K562 (cell line): ENCODE data around the gene PLA2G2E. TPM values are rescaled to one million over a fixed set of nuclear protein-coding genes. Genes with fewer than 3 reads are reported as not detected.

Source experiments
- ATAC-seq: fragments of 200-7000 bp; cut with Tn5 transposase; 3 replicates; pipeline ENCODE4 v1.9.1; 2020; ENCODE audit warnings: moderate library complexity
- BruUV-seq: library from RNA; stranded (reverse); fragments of 400-500 nt; replicated peaks from 2 replicates; lab custom pipeline; 2021; lab: Mats Ljungman, UMichigan
- CTCF ChIA-PET: fragments of 300-600 bp; formaldehyde crosslinking; extraction: SDS; loops from one replicate; lab custom pipeline; 2021; ENCODE audit warnings: low intra/inter-chr PET ratio; lab: Yijun Ruan, JAX
- POLR2A ChIA-PET: fragments of 300-600, 350-650 bp; sonication (Branson Sonifier 250); formaldehyde crosslinking; extraction: SDS; loops from one replicate; lab custom pipeline; 2021; ENCODE audit warnings: antibody characterized with exemption, inconsistent platforms; lab: Yijun Ruan, JAX
- DNase-seq, 4 experiments: peaks; one replicate each; pipeline versions ENCODE4 v3.0.0 to v3.0.0-alpha.2; 2011 to 2018; ENCODE audit warnings: low spot score in 3 of 4, mixed read lengths in 3 of 4; ENCODE audit errors: extremely low read depth in 1 of 4
- FAIRE-seq: peaks from 2 replicates; lab custom pipeline; 2011; peaks lifted over from hg19 to GRCh38; lab: Jason Lieb, UNC
- H2AFZ ChIP-seq: 2 replicates; pipeline ENCODE4 v1.6.0; 2011; ENCODE audit warnings: low read depth, low read length, control low read depth, inconsistent platforms
- H3K27ac ChIP-seq: fragments of 200-600 bp; 3 replicates; pipeline ENCODE4 v1.8.0; 2011; ENCODE audit warnings: low read depth, mild to moderate bottlenecking, control low read depth, inconsistent platforms, low read length, moderate library complexity, mixed read lengths; ENCODE audit errors: extremely low read depth
- H3K27me3 ChIP-seq, 2 experiments: fragments of 300-600 bp in 1 of 2; 2 replicates in 1 of 2; 3 replicates in 1 of 2; pipeline versions ENCODE4 v1.6.0 to v1.8.0; 2011; ENCODE audit warnings: inconsistent platforms in 2 of 2, low read length in 2 of 2, mild to moderate bottlenecking in 1 of 2, mixed read lengths in 1 of 2, moderate library complexity in 1 of 2; ENCODE audit not compliant: control insufficient read depth in 2 of 2, insufficient read depth in 2 of 2
- H3K36me3 ChIP-seq: fragments of 300-600 bp; 3 replicates; pipeline ENCODE4 v1.8.0; 2011; ENCODE audit warnings: mild to moderate bottlenecking, low read length, inconsistent platforms; ENCODE audit not compliant: control insufficient read depth, insufficient read depth
- H3K4me1 ChIP-seq, 2 experiments: fragments of 200-600 bp in 1 of 2; replicated peaks in 1 of 2; 2 replicates in 1 of 2; 3 replicates in 1 of 2; pipeline versions ENCODE4 v1.5.1 to v1.8.0; 2011; ENCODE audit warnings: inconsistent platforms in 2 of 2, low read length in 2 of 2, mild to moderate bottlenecking in 1 of 2, mixed read lengths in 1 of 2, moderate library complexity in 1 of 2; ENCODE audit not compliant: control insufficient read depth in 2 of 2, insufficient read depth in 2 of 2
- H3K4me2 ChIP-seq: 2 replicates; pipeline ENCODE4 v1.6.1; 2011; ENCODE audit warnings: low read length, control low read depth, inconsistent platforms, mixed read lengths; ENCODE audit not compliant: insufficient read depth
- H3K4me3 ChIP-seq: fragments of 200-600 bp; sonication (generic), shearing (Covaris generic); 2 replicates; pipeline ENCODE4 v1.5.1; 2016; ENCODE audit warnings: control low read depth, inconsistent platforms
- H3K79me2 ChIP-seq: fragments of 200-600 bp; 3 replicates; pipeline ENCODE4 v1.8.0; 2011; ENCODE audit warnings: low read length, inconsistent platforms; ENCODE audit not compliant: control insufficient read depth, insufficient read depth
- H3K9ac ChIP-seq, 2 experiments: 2 replicates each; pipeline versions ENCODE4 v1.6.0 to v1.6.1; 2011; ENCODE audit warnings: low read depth in 2 of 2, low read length in 2 of 2, control low read depth in 1 of 2, inconsistent platforms in 1 of 2, mild to moderate bottlenecking in 1 of 2, mixed read lengths in 1 of 2; ENCODE audit not compliant: insufficient read depth in 1 of 2
- H3K9me1 ChIP-seq: one replicate; pipeline ENCODE4 v1.6.0; 2011; ENCODE audit warnings: inconsistent platforms, mild to moderate bottlenecking, low read length, moderate library complexity; ENCODE audit not compliant: control insufficient read depth, insufficient read depth
- H3K9me3 ChIP-seq: replicated peaks from 2 replicates; pipeline ENCODE4 v1.5.1; 2011; ENCODE audit warnings: low read depth, low read length, inconsistent platforms; ENCODE audit not compliant: control insufficient read depth, insufficient read depth
- H4K20me1 ChIP-seq: replicated peaks from 2 replicates; pipeline ENCODE4 v1.6.1; 2011; ENCODE audit warnings: low read length, inconsistent platforms, mixed read lengths; ENCODE audit not compliant: control insufficient read depth, insufficient read depth
- HMG20B ChIP-seq: fragments of 250-450 bp; sonication (Bioruptor Pico); IDR thresholded peaks from 2 replicates; pipeline ENCODE4 v1.5.0; 2021; ENCODE audit warnings: mild to moderate bottlenecking
- PHTF2 ChIP-seq: fragments of 250-450 bp; sonication (Bioruptor Pico); IDR thresholded peaks from 2 replicates; pipeline ENCODE4 v1.5.0; 2021; ENCODE audit warnings: mild to moderate bottlenecking
- RNF2 ChIP-seq: sonication (generic); IDR thresholded peaks from 2 replicates; pipeline ENCODE4 v1.6.1; 2016
- SMAD4 ChIP-seq: fragments of 250-450 bp; sonication (Bioruptor Pico); conservative IDR thresholded peaks from 2 replicates; pipeline ENCODE4 v1.8.0; 2021; ENCODE audit warnings: inconsistent platforms, mild to moderate bottlenecking, moderate library complexity
- TOE1 ChIP-seq, 2 experiments: fragments of 450-650 bp in 1 of 2; sonication (generic) in 1 of 2; formaldehyde crosslinking in 1 of 2; IDR thresholded peaks; 2 replicates each; pipeline versions ENCODE4 v1.7.1 to v1.8.0; 2016 to 2022; ENCODE audit warnings: borderline replicate concordance in 2 of 2, mild to moderate bottlenecking in 2 of 2, antibody characterized with exemption in 1 of 2, inconsistent platforms in 1 of 2, low read depth in 1 of 2, missing genetic modification reagents in 1 of 2, moderate library complexity in 1 of 2
- ZNF740 ChIP-seq, 3 experiments: fragments of 200-800 bp in 1 of 3; sonication (Bioruptor generic) in 1 of 3; sonication (generic) in 1 of 3; formaldehyde crosslinking in 1 of 3; IDR thresholded peaks; 2 replicates each; pipeline versions ENCODE4 v1.6.1 to v1.8.0; 2016 to 2022; ENCODE audit warnings: mild to moderate bottlenecking in 2 of 3, missing compliant biosample characterization in 2 of 3, missing genetic modification characterization in 2 of 3, missing genetic modification reagents in 1 of 3
- ZNF778 ChIP-seq: fragments of 450-650 bp; formaldehyde crosslinking; IDR thresholded peaks from 2 replicates; pipeline ENCODE4 v1.4.0; 2020; ENCODE audit warnings: mild to moderate bottlenecking, moderate library complexity
- WGBS: fragments of 100-300 bp; shearing (Covaris generic); methylation state at CpG from one replicate; pipeline ENCODE4 v1.1.6; 2016; ENCODE audit warnings: low coverage, mixed read lengths; ENCODE audit not compliant: insufficient coverage; ENCODE audit errors: missing lambda C conversion rate; 5-methylcytosine and 5-hydroxymethylcytosine counted together
- in situ Hi-C: fragments of 300-500 bp; cut with MboI; formaldehyde crosslinking; loops from 4 replicates; pipeline ENCODE4 v1.15.0; 2018; ENCODE audit warnings: inconsistent platforms, mixed read lengths
- intact Hi-C: fragments of 100-400 bp; cut with micrococcal nuclease; formaldehyde crosslinking; loops from 2 replicates; pipeline ENCODE4 v1.14.2; 2022
- polyA plus RNA-seq, 8 experiments: library from polyadenylated mRNA; depleted of rRNA in 4 of 8; stranded (reverse) in 5 of 8; unstranded in 3 of 8; fragments of >200 nt; fragmentation: Nextera tagmentation in 2 of 8; fragmentation: Illumina TruSeq in 1 of 8; extraction: Ambion mirVana in 2 of 8; extraction: Trizol in 1 of 8; gene quantifications; 2 replicates each; pipeline versions ENCODE4 v1.2.1 to v1.2.3, GENCODE V29; 2011 to 2014; ENCODE audit warnings: inconsistent platforms in 1 of 8, missing spikeins in 1 of 8
- total RNA-seq, 7 experiments: library from RNA; depleted of rRNA in 6 of 7; stranded (reverse); fragments of >200 nt in 6 of 7; fragmentation: Illumina TruSeq in 2 of 7; extraction: Trizol in 2 of 7; gene quantifications; 2 replicates each; pipeline versions ENCODE4 v1.2.1 to v1.2.3, GENCODE V29; 2011 to 2021; ENCODE audit warnings: low replicate concordance in 1 of 7

PLA2G2E gene
- total and polyA plus RNA-seq, 9 of the 15 experiments (the other 6 are each of a cell fraction or from before 2014, with no cell fraction given) = not detected

GRCh38 chr1:19903621-19904020 is 19.8 kb downstream of the PLA2G2E start:
- Histone ChIP-seq H3K27ac (no peak overlapping the region), H2AFZ (no peak overlapping the region), H3K9me3 (no peaks in the 10 kb centered on the region), H3K4me3 (no peak overlapping the region), H4K20me1 (no peaks in the 10 kb centered on the region), H3K9me1 (no peaks in the 10 kb centered on the region), H3K36me3 (peaks cover 90% of the 10 kb centered on the region), H3K27me3 (no peaks in the 10 kb centered on the region), H3K4me2 (no peak overlapping the region), H3K9ac (no peak overlapping the region), H3K4me1 (no peaks in the 10 kb centered on the region), H3K79me2 (no peaks in the 10 kb centered on the region)
- POLR2A ChIA-PET = no interaction called here
- no peak for TF ChIP-seq PHTF2
- TF ChIP-seq HMG20B (CRISPR knock-in tag) = no peak
- no peak for TF ChIP-seq ZNF740 (CRISPR knock-in tag; IDR thresholded peaks at IDR 0.05)
- TF ChIP-seq ZNF740 (tag; IDR thresholded peaks at IDR 0.05) = no peak
- no peak for TF ChIP-seq SMAD4 (CRISPR knock-in tag)
- no peak for TF ChIP-seq TOE1 (IDR thresholded peaks at IDR 0.05; ENCODE audit: borderline replicate concordance)
- TF ChIP-seq TOE1 (CRISPR knock-in tag; IDR thresholded peaks at IDR 0.05; ENCODE audit: borderline replicate concordance, low read depth) = no peak
- TF ChIP-seq RNF2 = no peak
- TF ChIP-seq ZNF778 (CRISPR knock-in tag) = no peak
- WGBS = 76% methylated on average over 7 of the region's 7 CpGs
- FAIRE-seq (no peak), ATAC-seq (no peak), DNase-seq (no peak)
- in situ Hi-C loops = loop anchor here (25.0 kb wide), 1 partner anchor 1309 kb away; no protein-coding TSS in a partner anchor
- intact Hi-C loops = no loop called here
- no TSS peak for BruUV-seq
- CTCF ChIA-PET = no interaction called here
